HepG2 (cell line): ENCODE measurements around the gene SRGAP3. TPM values are rescaled to one million over a fixed set of nuclear protein-coding genes. Genes with fewer than 3 reads are reported as not detected.

ENCODE experiments used
- ATAC-seq: fragments of 200-7000 bp; cut with Tn5 transposase; 3 replicates; pipeline ENCODE4 v1.9.1; 2020; ENCODE audit warnings: mild to moderate bottlenecking, moderate library complexity
- BruUV-seq: library from RNA; stranded (reverse); fragments of 400-500 nt; replicated peaks from 2 replicates; lab custom pipeline; 2021; lab: Mats Ljungman, UMichigan
- CTCF ChIA-PET: fragments of 300-600 bp; formaldehyde crosslinking; extraction: SDS; loops from one replicate; lab custom pipeline; 2021; ENCODE audit warnings: low total read pairs, inconsistent platforms, low intra/inter-chr PET ratio; lab: Yijun Ruan, JAX
- POLR2A ChIA-PET: fragments of 350-600 bp; sonication (Branson Sonifier 250); formaldehyde crosslinking; loops from one replicate; lab custom pipeline; 2020; ENCODE audit warnings: antibody characterized with exemption, inconsistent platforms; lab: Yijun Ruan, JAX
- DNase-seq: peaks from one replicate; pipeline ENCODE4 v3.0.0-alpha.2; 2015; ENCODE audit warnings: low spot score
- FAIRE-seq: peaks from 3 replicates; lab custom pipeline; 2011; peaks lifted over from hg19 to GRCh38; lab: Jason Lieb, UNC
- H2AFZ ChIP-seq: one replicate; pipeline ENCODE4 v1.6.1; 2011; ENCODE audit warnings: low read length, inconsistent platforms
- H3K27ac ChIP-seq: fragments of 300-600 bp; 3 replicates; pipeline ENCODE4 v1.8.0; 2011; ENCODE audit warnings: mixed run types, mild to moderate bottlenecking, mixed read lengths, low read length, inconsistent platforms; ENCODE audit not compliant: insufficient read depth; ENCODE audit errors: extremely low read length
- H3K27me3 ChIP-seq, 2 experiments: fragments of 200-600 bp in 1 of 2; 2 replicates in 1 of 2; 3 replicates in 1 of 2; pipeline versions ENCODE4 v1.6.0 to v1.8.0; 2011; ENCODE audit warnings: low read length in 2 of 2, mild to moderate bottlenecking in 2 of 2, moderate library complexity in 2 of 2, inconsistent platforms in 1 of 2; ENCODE audit not compliant: insufficient read depth in 2 of 2, control insufficient read depth in 1 of 2
- H3K36me3 ChIP-seq, 2 experiments: fragments of 200-600 bp in 1 of 2; replicated peaks in 1 of 2; 2 replicates in 1 of 2; 3 replicates in 1 of 2; pipeline versions ENCODE4 v1.5.1 to v1.8.0; 2011; ENCODE audit warnings: low read length in 2 of 2, inconsistent platforms in 1 of 2; ENCODE audit not compliant: insufficient read depth in 2 of 2, control insufficient read depth in 1 of 2
- H3K4me1 ChIP-seq: 2 replicates; pipeline ENCODE4 v1.5.1; 2012; ENCODE audit warnings: low read length, inconsistent platforms; ENCODE audit not compliant: insufficient read depth
- H3K4me2 ChIP-seq: 2 replicates; pipeline ENCODE4 v1.6.0; 2011; ENCODE audit warnings: low read depth, low read length, inconsistent platforms
- H3K4me3 ChIP-seq, 3 experiments: fragments of 200-600 bp in 1 of 3; sonication (generic), shearing (Covaris generic) in 1 of 3; replicated peaks in 1 of 3; 2 replicates each; pipeline ENCODE4 v1.5.1; 2011 to 2016; ENCODE audit warnings: low read length in 3 of 3, inconsistent platforms in 2 of 3, low read depth in 2 of 3, mild to moderate bottlenecking in 2 of 3, control low read depth in 1 of 3, mixed read lengths in 1 of 3; ENCODE audit not compliant: insufficient read depth in 1 of 3
- H3K79me2 ChIP-seq: one replicate; pipeline ENCODE4 v1.6.1; 2011; ENCODE audit warnings: low read length, inconsistent platforms; ENCODE audit not compliant: insufficient read depth
- H3K9ac ChIP-seq: 2 replicates; pipeline ENCODE4 v1.6.0; 2011; ENCODE audit warnings: mild to moderate bottlenecking, low read depth, low read length, inconsistent platforms; ENCODE audit not compliant: insufficient read depth
- H3K9me3 ChIP-seq: 2 replicates; pipeline ENCODE4 v1.5.1; 2012; ENCODE audit warnings: mild to moderate bottlenecking, low read length
- H4K20me1 ChIP-seq: 2 replicates; pipeline ENCODE4 v1.6.0; 2011; ENCODE audit warnings: inconsistent platforms, mild to moderate bottlenecking, low read length, moderate library complexity; ENCODE audit not compliant: insufficient read depth
- HDAC6 ChIP-seq: fragments of 200-600 bp; sonication (generic); IDR thresholded peaks from 2 replicates; pipeline ENCODE4 v1.7.0; 2017; ENCODE audit warnings: mild to moderate bottlenecking, antibody characterized with exemption, low read length, low read depth
- HINFP ChIP-seq: sonication (generic); formaldehyde crosslinking; IDR thresholded peaks from 2 replicates; pipeline ENCODE4 v1.4.0; 2020; ENCODE audit warnings: low read depth, mild to moderate bottlenecking, missing genetic modification reagents
- HNRNPLL ChIP-seq: fragments of 200-400 bp; formaldehyde crosslinking; IDR thresholded peaks from 2 replicates; pipeline ENCODE4 v1.6.1; 2017; ENCODE audit warnings: mild to moderate bottlenecking, low read depth, low read length; ENCODE audit not compliant: poor library complexity, severe bottlenecking
- PHF8 ChIP-seq: sonication (generic); formaldehyde crosslinking; IDR thresholded peaks from 2 replicates; pipeline ENCODE4 v1.5.0; 2020; ENCODE audit warnings: missing genetic modification reagents
- POLR2AphosphoS2 ChIP-seq: IDR thresholded peaks from 2 replicates; pipeline ENCODE4 v1.6.1; 2011; ENCODE audit warnings: low read depth, low read length, improper control_type of control experiment
- ZFAT ChIP-seq: sonication (generic); formaldehyde crosslinking; conservative IDR thresholded peaks from 2 replicates; pipeline ENCODE4 v1.8.1; 2023; ENCODE audit warnings: missing genetic modification reagents, inconsistent platforms
- ZNF138 ChIP-seq: sonication (generic); formaldehyde crosslinking; IDR thresholded peaks from 2 replicates; pipeline ENCODE4 v1.5.0; 2020; ENCODE audit warnings: mild to moderate bottlenecking, low read depth, missing genetic modification reagents
- ZNF160 ChIP-seq: sonication (generic); formaldehyde crosslinking; IDR thresholded peaks from 2 replicates; pipeline ENCODE4 v1.8.0; 2022; ENCODE audit warnings: mild to moderate bottlenecking, inconsistent platforms, missing genetic modification reagents
- ZNF549 ChIP-seq: sonication (generic); formaldehyde crosslinking; IDR thresholded peaks from 2 replicates; pipeline ENCODE4 v1.5.0; 2020; ENCODE audit warnings: missing genetic modification reagents
- ZNF747 ChIP-seq: sonication (generic); formaldehyde crosslinking; IDR thresholded peaks from 2 replicates; pipeline ENCODE4 v1.8.1; 2023; ENCODE audit warnings: missing genetic modification reagents, mild to moderate bottlenecking, borderline replicate concordance
- WGBS: methylation state at CpG from one replicate; pipeline ENCODE4 v1.1.6; 2017; ENCODE audit warnings: low lambda C conversion rate; 5-methylcytosine and 5-hydroxymethylcytosine counted together
- in situ Hi-C: cut with HindIII; loops from 2 replicates; pipeline ENCODE4 v1.10.0; 2017; ENCODE audit warnings: low pct_unique_long_range_greater_than_20kb; ENCODE audit not compliant: extremely low pct_ligation_motif_present
- intact Hi-C: fragments of 100-400 bp; cut with micrococcal nuclease; formaldehyde crosslinking; loops from one replicate; pipeline ENCODE4 v1.10.0; 2022; ENCODE audit not compliant: unreplicated experiment
- polyA plus RNA-seq, 8 experiments: library from polyadenylated mRNA; depleted of rRNA in 3 of 8; stranded (reverse) in 7 of 8; unstranded in 1 of 8; fragments of >200 nt; fragmentation: Illumina TruSeq in 4 of 8; extraction: Trizol in 4 of 8; gene quantifications; 2 replicates each; pipeline versions ENCODE4 v1.2.1 to v1.2.3, GENCODE V29; 2011 to 2016; ENCODE audit warnings: low read depth in 4 of 8, missing spikeins in 1 of 8, mixed read lengths in 1 of 8; ENCODE audit not compliant: insufficient read depth in 1 of 8
- total RNA-seq, 5 experiments: library from RNA; depleted of rRNA; stranded (reverse); fragments of >200 nt; fragmentation: Illumina TruSeq; extraction: Trizol; gene quantifications; 2 replicates each; pipeline ENCODE4 v1.2.3, GENCODE V29; 2016; ENCODE audit warnings: low read depth in 1 of 5

Gene SRGAP3
- total and polyA plus RNA-seq, 2 of the 13 experiments (the other 11 are each of a cell fraction or from before 2014, with no cell fraction given): 1.2 to 1.4 TPM

- TF ChIP-seq HNRNPLL: no peak
Measured at GRCh38 chr3:9099702-9100512, 149.5 kb downstream of the SRGAP3 start (continued).

- no peak overlapping the region for H3K4me3 ChIP-seq
- ATAC-seq: no peak
- in situ Hi-C loops: no loop called here
- H4K20me1 ChIP-seq: no peaks in the 10 kb centered on the region
- TF ChIP-seq HDAC6: no peak
- no peak for TF ChIP-seq HINFP
- no peak for TF ChIP-seq ZNF138 (CRISPR knock-in tag)
- TF ChIP-seq ZFAT (CRISPR knock-in tag): no peak
- no peak for TF ChIP-seq PHF8 (CRISPR knock-in tag)
- TF ChIP-seq ZNF549 (CRISPR knock-in tag): no peak
- TF ChIP-seq POLR2AphosphoS2: no peak
- no peak for TF ChIP-seq ZNF160 (CRISPR knock-in tag)
- no peak for TF ChIP-seq ZNF747 (CRISPR knock-in tag)
- H3K4me1 ChIP-seq: no peaks in the 10 kb centered on the region
- H3K9ac ChIP-seq: no peak overlapping the region
- H2AFZ ChIP-seq: no peak overlapping the region
- POLR2A ChIA-PET: no interaction called here
- WGBS: 53% methylated on average over 17 of the region's 17 CpGs
- peaks cover 0 to 4% of the 10 kb centered on the region in 2 experiments; a peak in 2 of 5 replicates for H3K27me3 ChIP-seq
- H3K9me3 ChIP-seq: no peaks in the 10 kb centered on the region
- no peak overlapping the region for H3K4me2 ChIP-seq
- intact Hi-C loops: no loop called here
- BruUV-seq: no TSS peak
- no peaks in the 10 kb centered on the region for H3K36me3 ChIP-seq
- H3K27ac ChIP-seq: no peak overlapping the region
- no peaks in the 10 kb centered on the region for H3K79me2 ChIP-seq
- no peak for DNase-seq
- CTCF ChIA-PET: no interaction called here
- FAIRE-seq: no peak
Measured at GRCh38 chr3:9098716-9099675, 150.4 kb downstream of the SRGAP3 start.
